ENCODE results near the gene TNFRSF19.

Gene TNFRSF19

DNA sequence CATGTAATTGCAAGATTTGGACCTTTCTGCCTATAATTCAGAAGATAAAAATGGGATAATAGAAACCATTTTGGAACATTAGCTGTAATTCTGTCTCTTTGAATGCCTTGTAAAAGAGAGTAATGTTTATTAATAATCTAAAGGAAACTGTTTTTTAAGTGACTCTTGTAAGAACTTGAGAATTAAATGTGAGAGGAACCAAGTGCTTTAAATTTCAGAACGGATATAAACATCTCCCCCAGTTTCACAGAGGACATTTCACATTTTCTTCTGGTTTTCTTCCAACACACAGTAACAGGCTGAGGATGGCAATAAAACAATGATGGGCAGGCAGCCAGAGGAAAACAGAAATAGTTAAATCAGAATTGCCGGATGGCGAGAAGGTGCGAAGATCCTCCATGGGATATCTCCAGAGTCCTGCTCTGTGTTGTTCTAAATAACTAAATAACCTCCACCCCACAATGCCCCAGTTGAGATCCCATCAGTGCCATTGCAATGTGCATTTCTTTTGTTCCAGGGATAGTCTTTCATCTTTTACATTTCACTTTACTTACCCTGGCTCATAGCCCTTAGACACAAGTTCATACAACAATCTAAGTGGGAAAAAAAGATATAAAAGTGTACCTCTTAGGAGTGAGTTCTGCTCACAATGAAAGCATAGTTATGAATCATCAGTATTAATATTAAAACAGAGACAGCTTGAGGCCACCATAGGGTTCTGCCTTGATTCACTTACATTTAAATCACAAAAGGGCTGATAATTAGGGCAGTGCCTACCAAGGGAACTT lies 73.3 kb downstream of the TNFRSF19 start:
- TF ChIP-seq CTCF (IDR thresholded peaks at IDR 0.05; ENCODE audit: extremely low read depth, insufficient read depth, missing control alignments), result no peak
- in situ Hi-C loops (cut with MboI; ENCODE audit: low pct_unique_long_range_greater_than_20kb, low sequenced_read_pairs, unreplicated experiment), result no loop called here
- DNase-seq (ENCODE audit: low spot score), result no peak

DNA sequence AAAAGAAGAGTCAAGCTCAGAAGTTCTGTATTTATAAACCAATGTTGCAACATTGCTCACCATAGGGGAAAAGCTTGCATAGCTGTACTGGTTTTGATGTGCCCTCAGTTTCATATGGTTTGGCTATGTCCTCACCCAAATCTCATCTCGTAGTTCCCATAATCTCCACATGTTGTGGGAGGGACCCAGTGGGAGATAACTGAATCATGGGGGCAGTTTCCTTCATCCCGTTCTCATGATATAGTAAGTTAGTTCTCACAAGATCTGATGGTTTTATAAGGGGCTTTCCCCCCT lies 73.9 kb downstream of the TNFRSF19 start:
- no peak for DNase-seq (ENCODE audit: low spot score)
- in situ Hi-C loops (cut with MboI; ENCODE audit: low pct_unique_long_range_greater_than_20kb, low sequenced_read_pairs, unreplicated experiment), result no loop called here
- TF ChIP-seq CTCF (IDR thresholded peaks at IDR 0.05; ENCODE audit: extremely low read depth, insufficient read depth, missing control alignments), result no peak

- TF ChIP-seq CTCF (IDR thresholded peaks at IDR 0.05; ENCODE audit: extremely low read depth, insufficient read depth, missing control alignments), result no peak
- no peak for DNase-seq (ENCODE audit: low spot score)
- in situ Hi-C loops (cut with MboI; ENCODE audit: low pct_unique_long_range_greater_than_20kb, low sequenced_read_pairs, unreplicated experiment), result no loop called here
Measured at GRCh38 chr13:23644527-23645138, 74.4 kb downstream of the TNFRSF19 start.

GRCh38 chr13:23645851-23646250 lies 75.6 kb downstream of the TNFRSF19 start:
- no peak for DNase-seq (ENCODE audit: low spot score)
- in situ Hi-C loops (cut with MboI; ENCODE audit: low pct_unique_long_range_greater_than_20kb, low sequenced_read_pairs, unreplicated experiment), result no loop called here
- TF ChIP-seq CTCF (IDR thresholded peaks at IDR 0.05; ENCODE audit: extremely low read depth, insufficient read depth, missing control alignments), result no peak

- no peak for TF ChIP-seq CTCF (IDR thresholded peaks at IDR 0.05; ENCODE audit: extremely low read depth, insufficient read depth, missing control alignments)
Measured at GRCh38 chr13:23651439-23651838, 81.2 kb downstream of the TNFRSF19 start.

DNA sequence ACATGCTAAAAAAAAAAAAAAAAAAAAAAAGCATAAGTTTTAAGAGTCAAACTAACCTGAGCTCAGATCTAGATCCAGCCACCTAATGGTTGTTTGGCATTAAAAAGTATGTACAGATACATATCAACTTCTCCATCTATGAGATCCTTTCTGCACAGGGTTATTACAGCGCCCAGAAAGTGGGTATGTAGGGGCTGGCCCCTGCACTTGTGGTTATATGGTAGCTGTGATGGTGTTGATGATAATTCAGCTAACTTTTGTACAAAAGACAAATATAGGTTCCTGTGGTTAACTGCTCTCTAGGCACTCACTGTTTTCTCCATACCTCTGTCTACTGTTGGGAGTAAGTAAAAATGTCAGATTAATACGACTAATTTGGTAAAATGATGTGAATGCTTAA lies 81.7 kb downstream of the TNFRSF19 start:
- no peak for TF ChIP-seq CTCF (IDR thresholded peaks at IDR 0.05; ENCODE audit: extremely low read depth, insufficient read depth, missing control alignments)
- no peak for DNase-seq (ENCODE audit: low spot score)
- in situ Hi-C loops (cut with MboI; ENCODE audit: low pct_unique_long_range_greater_than_20kb, low sequenced_read_pairs, unreplicated experiment), result no loop called here

More at GRCh38 chr13:23651439-23651838, 81.2 kb downstream of the TNFRSF19 start:
- in situ Hi-C loops (cut with MboI; ENCODE audit: low pct_unique_long_range_greater_than_20kb, low sequenced_read_pairs, unreplicated experiment), result no loop called here
- no peak for DNase-seq (ENCODE audit: low spot score)
